Gastrocnemius medialis (tissue), 4 donors: ENCODE results near the gene AP3B2.

Source experiments
- POLR2A ChIP-seq, 2 donors: fragments of 450-650 bp; IDR thresholded peaks; one replicate each; pipeline ENCODE4 v1.6.1; 2017; ENCODE audit warnings: antibody characterized with exemption in 2 of 2, mild to moderate bottlenecking in 2 of 2, moderate library complexity in 2 of 2
- TF ChIP-seq, protein P1 (sequence below), 5 experiments: fragments of 450-650 bp in 3 of 5; fragments of 200-600 bp in 2 of 5; sonication (generic) in 2 of 5; IDR thresholded peaks in 4 of 5; conservative IDR thresholded peaks in 1 of 5; 1 replicate in 4 of 5; 2 replicates in 1 of 5; pipeline ENCODE4 v1.5.1; 2016 to 2019; ENCODE audit warnings: antibody characterized with exemption in 5 of 5, mild to moderate bottlenecking in 3 of 5, moderate library complexity in 3 of 5

DNA sequence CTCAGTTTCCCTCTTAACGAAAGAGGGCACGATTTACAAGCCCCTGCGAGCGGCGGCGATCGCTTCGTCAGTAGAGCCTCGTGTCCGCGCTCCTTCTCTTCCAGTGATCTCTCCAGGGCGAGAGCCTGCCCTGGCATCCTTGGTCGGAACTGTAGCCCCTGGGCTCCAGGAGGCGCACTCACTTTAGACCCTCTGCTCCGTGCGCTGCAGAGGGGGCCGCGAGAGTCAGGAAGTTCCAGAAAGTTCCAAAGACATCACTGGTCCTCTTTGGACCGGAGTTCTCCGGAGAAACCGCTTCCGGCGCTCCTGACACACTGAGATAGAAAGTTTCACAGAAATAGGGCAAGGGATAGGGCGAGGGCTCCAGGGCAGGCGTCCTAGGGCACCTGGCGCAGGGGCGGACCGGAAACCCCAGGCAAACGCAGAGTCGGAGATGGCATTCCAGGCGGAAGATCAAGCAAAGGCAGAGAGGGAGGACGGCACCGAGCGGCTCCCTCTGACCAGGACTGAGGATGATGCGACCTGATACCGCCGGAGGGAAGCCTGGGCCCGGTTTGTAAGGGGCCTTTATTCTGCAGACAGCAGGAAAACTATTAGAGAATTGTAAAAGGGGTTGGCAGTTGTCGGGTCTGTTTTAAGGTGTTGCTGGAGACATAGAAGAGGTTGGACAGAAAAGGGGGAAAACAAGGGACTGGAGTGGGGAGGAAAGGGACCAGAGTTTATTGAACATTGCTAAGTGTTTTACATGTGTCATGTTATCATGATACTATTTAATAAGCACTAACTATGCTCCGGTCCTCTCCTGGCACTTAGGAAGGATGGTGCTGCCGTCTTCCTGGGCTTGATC, 61.2 kb downstream of the AP3B2 start:
- TF ChIP-seq, protein P1, sequence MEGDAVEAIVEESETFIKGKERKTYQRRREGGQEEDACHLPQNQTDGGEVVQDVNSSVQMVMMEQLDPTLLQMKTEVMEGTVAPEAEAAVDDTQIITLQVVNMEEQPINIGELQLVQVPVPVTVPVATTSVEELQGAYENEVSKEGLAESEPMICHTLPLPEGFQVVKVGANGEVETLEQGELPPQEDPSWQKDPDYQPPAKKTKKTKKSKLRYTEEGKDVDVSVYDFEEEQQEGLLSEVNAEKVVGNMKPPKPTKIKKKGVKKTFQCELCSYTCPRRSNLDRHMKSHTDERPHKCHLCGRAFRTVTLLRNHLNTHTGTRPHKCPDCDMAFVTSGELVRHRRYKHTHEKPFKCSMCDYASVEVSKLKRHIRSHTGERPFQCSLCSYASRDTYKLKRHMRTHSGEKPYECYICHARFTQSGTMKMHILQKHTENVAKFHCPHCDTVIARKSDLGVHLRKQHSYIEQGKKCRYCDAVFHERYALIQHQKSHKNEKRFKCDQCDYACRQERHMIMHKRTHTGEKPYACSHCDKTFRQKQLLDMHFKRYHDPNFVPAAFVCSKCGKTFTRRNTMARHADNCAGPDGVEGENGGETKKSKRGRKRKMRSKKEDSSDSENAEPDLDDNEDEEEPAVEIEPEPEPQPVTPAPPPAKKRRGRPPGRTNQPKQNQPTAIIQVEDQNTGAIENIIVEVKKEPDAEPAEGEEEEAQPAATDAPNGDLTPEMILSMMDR (IDR thresholded peaks at IDR 0.05 in 4 of 5, conservative IDR thresholded peaks at IDR 0.05 in 1 of 5) = no peak
- TF ChIP-seq POLR2A (IDR thresholded peaks at IDR 0.05) = no peak
